Fibroblast of the aortic adventitia (primary cell): ENCODE measurements around the gene ENKD1. TPM values are rescaled to one million over a fixed set of nuclear protein-coding genes. Genes with fewer than 3 reads are reported as not detected.
A peak's percentile ranks its signal among the peaks of the same experiment; 100 is the strongest.

Experiments
- DNase-seq: peaks from one replicate; pipeline ENCODE4 v3.0.0-alpha.2; 2010; ENCODE audit warnings: low read depth
- H3K4me3 ChIP-seq: 2 replicates; pipeline ENCODE4 v1.5.1; 2011; ENCODE audit warnings: low read depth, mild to moderate bottlenecking, control low read depth, low read length, moderate library complexity
- total RNA-seq: library from RNA; depleted of rRNA; stranded (reverse); fragments of >200 nt; gene quantifications from 2 replicates; pipeline ENCODE4 v1.2.3, GENCODE V29; 2012; ENCODE audit warnings: low replicate concordance
- TF ChIP-seq, protein P1 (sequence below): IDR thresholded peaks from 2 replicates; pipeline ENCODE4 v1.5.1; 2011; ENCODE audit warnings: mild to moderate bottlenecking, low read length, control low read depth, inconsistent platforms; ENCODE audit not compliant: insufficient read depth

The ENKD1 gene
- total RNA-seq, 1 donor, result 14.1 TPM

DNA sequence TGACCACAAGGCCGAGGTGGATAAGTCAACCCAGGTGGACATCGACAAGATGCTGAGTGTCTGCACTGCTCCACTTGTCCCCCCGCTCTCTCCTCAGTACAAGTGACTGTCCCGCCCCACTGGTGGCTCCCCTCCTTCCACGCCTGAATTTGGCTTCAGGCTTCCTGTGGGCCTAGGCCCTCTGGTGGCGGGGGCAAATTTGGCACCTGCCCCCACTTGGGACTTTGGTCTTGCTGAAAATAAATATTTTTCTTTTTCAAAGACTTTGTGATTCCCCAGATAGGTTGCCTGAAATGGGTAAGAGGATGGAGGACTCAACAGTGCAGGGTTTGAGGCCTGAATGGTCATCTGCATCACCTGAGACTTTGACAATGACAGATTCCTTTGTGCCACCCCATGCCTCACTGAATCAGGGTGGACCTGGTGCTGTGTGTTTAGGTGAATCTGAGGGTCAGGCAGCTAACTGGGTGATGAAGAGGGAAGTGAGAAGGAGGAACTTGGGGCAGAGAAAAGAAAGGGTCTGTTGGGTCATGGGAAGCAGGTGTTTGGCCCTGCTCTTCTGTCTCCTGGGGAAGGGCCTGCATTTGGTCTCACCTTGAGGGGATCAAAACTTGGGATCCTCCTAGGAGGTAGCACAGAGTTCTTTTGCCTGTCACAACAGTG, 2.1 kb upstream of the ENKD1 start:
- H3K4me3 ChIP-seq, result no peak overlapping the region
- DNase-seq, result no peak
- TF ChIP-seq, protein P1, sequence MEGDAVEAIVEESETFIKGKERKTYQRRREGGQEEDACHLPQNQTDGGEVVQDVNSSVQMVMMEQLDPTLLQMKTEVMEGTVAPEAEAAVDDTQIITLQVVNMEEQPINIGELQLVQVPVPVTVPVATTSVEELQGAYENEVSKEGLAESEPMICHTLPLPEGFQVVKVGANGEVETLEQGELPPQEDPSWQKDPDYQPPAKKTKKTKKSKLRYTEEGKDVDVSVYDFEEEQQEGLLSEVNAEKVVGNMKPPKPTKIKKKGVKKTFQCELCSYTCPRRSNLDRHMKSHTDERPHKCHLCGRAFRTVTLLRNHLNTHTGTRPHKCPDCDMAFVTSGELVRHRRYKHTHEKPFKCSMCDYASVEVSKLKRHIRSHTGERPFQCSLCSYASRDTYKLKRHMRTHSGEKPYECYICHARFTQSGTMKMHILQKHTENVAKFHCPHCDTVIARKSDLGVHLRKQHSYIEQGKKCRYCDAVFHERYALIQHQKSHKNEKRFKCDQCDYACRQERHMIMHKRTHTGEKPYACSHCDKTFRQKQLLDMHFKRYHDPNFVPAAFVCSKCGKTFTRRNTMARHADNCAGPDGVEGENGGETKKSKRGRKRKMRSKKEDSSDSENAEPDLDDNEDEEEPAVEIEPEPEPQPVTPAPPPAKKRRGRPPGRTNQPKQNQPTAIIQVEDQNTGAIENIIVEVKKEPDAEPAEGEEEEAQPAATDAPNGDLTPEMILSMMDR, result no peak

DNA sequence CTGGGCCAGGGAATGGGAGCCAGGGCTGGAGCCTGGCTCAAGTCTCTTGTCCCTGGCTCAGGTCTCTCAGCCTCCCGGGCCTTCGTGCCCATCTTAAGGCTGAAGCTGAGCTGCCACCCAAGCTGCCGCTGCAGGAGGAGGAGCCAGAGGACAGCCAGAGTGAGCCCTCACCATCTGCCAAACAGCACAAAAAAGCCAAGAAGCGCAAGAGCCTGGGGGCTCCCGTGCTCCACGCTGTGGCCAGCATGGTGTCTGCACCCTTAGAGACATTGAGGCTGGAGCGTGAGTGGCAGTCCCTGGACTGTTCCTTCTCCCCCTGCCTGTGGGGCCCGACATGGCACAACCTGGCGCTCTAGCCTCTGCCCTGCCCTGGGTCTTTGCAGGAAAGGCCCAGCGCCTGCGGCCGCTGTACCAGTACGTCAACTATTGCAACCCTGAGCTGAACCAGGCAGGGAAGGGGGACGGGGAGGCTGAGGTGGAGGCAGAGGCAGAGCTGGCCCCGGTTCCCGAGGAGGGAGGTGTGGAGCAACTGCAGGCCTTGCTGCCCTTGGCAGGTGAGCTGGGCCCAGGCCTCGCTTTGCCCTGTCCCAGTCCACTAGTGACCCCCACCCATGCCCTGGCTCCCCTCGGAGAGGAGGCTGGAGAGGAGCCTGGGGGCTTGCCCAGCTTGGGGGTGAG, 1.4 kb upstream of the ENKD1 start:
- DNase-seq, result peak; percentile 91
- no peak overlapping the region for H3K4me3 ChIP-seq
- TF ChIP-seq, protein P1, result peak; percentile 94

DNA sequence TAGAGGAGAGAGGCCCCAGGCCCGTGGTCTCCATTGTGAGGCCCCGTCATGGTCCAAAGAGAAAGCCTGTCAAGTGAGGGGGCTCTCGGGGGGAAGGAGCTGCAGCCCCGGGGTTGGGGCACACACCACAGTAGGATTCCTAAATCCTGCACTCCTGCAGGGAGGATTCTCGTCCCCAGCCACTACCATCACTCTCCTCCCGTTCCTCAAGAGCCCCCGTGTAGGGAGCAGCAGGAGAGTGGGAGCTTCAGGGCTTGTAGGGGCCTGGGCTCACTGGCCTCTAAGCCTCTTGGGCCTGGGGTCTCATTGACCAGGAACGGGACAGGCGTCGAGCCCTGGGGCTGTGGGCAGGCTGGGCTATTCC, 885 bp upstream of the ENKD1 start:
- peak overlapping the region; percentile 76 for H3K4me3 ChIP-seq
- no peak for DNase-seq
- TF ChIP-seq, protein P1, result no peak

DNA sequence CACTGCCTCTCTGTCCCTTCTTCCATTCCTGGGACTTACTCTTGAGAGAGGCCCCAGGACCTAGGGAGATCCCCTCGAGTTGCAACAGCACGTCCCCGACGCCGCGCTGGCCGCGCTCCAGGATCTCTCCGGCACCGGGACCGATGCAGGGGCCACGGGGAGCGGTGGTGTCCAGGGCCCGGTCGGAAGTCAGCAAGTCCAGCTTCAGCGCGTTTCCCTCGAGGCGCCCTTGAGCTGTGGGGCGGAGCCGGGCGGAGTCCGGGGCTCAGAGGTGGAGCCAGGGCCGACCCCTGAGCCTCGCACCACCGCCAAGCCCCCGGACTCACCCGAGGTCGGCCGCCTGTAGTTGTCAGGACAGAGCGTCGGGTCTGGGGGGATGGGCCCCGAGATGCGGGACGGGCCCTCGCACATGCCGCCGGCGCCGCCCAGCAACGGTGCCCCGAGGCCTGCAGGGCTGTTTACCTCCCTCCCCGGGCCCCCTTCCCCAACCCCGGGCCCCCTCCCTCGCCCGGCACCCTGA, 458 bp downstream of the ENKD1 start:
- TF ChIP-seq, protein P1, result no peak
- H3K4me3 ChIP-seq, result peak overlapping the region; percentile 76
- no peak for DNase-seq

DNA sequence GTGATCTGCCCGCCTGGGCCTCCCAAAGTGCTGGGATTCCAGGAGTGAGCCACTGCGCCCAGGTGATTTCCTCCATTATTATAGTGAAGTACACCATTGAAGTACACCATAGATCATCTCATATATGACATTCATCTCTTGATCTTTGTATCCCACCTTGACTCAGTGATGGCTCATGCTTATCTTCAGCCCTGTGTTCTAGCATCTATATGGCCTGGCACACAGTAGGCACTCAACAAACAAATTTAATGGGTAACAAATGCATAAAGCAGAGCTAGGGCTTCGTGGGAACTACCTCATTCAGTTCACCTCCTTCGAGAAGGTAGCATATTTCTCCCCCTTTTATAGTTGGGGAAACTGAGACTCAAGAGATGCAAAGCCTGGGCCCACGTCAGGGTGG, 952 bp downstream of the ENKD1 start:
- no peak for DNase-seq
- peak overlapping the region; percentile 76 for H3K4me3 ChIP-seq
- TF ChIP-seq, protein P1, result no peak

DNA sequence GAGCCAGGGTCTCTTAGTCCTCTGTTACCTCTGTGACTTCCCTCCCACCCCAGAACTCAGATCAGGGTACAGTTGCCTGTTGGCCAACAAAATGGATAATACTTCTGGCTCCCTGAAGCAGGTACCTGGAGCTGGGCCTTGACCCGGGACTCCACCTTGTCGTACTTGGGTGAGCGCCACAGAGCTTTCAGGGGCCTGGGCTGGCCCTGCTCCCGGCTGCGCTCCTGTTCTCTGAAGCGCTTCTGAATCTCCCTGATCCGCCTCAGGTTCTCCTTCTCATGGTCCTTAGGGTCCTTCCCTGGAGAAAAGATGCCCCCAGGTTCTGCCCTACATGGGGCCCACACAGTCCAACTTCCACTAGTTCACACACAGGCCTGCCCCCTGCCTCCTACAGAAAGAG, 1.7 kb downstream of the ENKD1 start:
- H3K4me3 ChIP-seq, result no peak overlapping the region
- no peak for DNase-seq
- TF ChIP-seq, protein P1, result no peak
